Right lobe of liver (tissue), 4 donors: ENCODE results near the gene SLC16A9.

ENCODE experiments used
- POLR2A ChIP-seq: fragments of 450-650 bp; IDR thresholded peaks from one replicate; pipeline ENCODE4 v1.6.1; 2017; ENCODE audit warnings: antibody characterized with exemption, mild to moderate bottlenecking
- TF ChIP-seq, protein P1 (sequence below), 4 donors: fragments of 200-600 bp in 3 of 4; fragments of 450-650 bp in 1 of 4; IDR thresholded peaks; one replicate each; pipeline versions ENCODE4 v1.5.1 to v1.8.0; 2016 to 2022; ENCODE audit warnings: antibody characterized with exemption in 4 of 4, mild to moderate bottlenecking in 2 of 4
- donor health status: DM: no; HTN: no; CAD: no.
- donor health status: DM: no; HTN: no; CAD: no.
- donor health status: DM: no; HTN: yes; CAD: no.

DNA sequence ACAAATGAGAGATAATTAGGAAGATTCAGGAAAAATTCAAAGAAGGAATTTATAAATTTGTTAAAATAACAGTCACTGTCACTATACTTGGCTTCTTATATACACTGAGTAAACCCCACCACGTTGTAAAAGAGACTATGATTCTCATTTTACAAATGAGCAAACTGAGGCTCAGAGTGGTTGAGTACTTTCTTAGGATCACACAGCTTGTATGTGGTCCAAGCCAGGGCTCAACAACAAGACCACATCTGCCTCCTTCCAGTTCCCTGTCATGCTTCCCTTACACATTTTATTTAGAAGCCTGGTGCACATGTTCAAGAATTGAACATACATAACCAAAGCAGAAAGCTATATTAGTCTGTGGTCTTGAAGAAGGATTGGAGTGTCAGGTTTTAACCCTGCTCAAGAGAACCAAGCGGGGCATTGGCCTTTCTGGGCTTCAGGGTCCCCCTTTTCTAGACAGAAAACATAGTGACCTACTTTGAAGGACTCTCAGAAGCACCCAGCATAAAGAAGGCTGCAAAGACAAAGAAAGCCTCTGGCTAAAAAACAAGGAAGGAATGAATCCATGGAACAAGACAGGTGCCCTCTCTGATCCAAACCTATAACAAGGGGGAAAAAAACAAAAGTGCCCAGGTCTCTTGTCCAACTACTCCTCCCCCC lies 42.8 kb upstream of the SLC16A9 start:
- TF ChIP-seq, protein P1, sequence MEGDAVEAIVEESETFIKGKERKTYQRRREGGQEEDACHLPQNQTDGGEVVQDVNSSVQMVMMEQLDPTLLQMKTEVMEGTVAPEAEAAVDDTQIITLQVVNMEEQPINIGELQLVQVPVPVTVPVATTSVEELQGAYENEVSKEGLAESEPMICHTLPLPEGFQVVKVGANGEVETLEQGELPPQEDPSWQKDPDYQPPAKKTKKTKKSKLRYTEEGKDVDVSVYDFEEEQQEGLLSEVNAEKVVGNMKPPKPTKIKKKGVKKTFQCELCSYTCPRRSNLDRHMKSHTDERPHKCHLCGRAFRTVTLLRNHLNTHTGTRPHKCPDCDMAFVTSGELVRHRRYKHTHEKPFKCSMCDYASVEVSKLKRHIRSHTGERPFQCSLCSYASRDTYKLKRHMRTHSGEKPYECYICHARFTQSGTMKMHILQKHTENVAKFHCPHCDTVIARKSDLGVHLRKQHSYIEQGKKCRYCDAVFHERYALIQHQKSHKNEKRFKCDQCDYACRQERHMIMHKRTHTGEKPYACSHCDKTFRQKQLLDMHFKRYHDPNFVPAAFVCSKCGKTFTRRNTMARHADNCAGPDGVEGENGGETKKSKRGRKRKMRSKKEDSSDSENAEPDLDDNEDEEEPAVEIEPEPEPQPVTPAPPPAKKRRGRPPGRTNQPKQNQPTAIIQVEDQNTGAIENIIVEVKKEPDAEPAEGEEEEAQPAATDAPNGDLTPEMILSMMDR (IDR thresholded peaks at IDR 0.05), result no peak
- no peak for TF ChIP-seq POLR2A
